ENCODE data around the gene SRSF6.

GRCh38 chr20:43432498-43432897, 25.2 kb upstream of the SRSF6 start:
- TF ChIP-seq CTCF (conservative IDR thresholded peaks at IDR 0.05): no peak; the same call in 1 of the 2 replicates
- TF ChIP-seq ZFX (IDR thresholded peaks at IDR 0.05): no peak

All from C4-2B (cell line).